SKM-1 treated with dmso at 0.1 percent for 144 hours (cell line): ENCODE data around the gene IL17REL.

Experiments used
- DNase-seq: peaks from one replicate; lab custom pipeline; 2025; ENCODE audit not compliant: unreplicated experiment; lab: John Stamatoyannopoulos, UW

The IL17REL gene

DNA sequence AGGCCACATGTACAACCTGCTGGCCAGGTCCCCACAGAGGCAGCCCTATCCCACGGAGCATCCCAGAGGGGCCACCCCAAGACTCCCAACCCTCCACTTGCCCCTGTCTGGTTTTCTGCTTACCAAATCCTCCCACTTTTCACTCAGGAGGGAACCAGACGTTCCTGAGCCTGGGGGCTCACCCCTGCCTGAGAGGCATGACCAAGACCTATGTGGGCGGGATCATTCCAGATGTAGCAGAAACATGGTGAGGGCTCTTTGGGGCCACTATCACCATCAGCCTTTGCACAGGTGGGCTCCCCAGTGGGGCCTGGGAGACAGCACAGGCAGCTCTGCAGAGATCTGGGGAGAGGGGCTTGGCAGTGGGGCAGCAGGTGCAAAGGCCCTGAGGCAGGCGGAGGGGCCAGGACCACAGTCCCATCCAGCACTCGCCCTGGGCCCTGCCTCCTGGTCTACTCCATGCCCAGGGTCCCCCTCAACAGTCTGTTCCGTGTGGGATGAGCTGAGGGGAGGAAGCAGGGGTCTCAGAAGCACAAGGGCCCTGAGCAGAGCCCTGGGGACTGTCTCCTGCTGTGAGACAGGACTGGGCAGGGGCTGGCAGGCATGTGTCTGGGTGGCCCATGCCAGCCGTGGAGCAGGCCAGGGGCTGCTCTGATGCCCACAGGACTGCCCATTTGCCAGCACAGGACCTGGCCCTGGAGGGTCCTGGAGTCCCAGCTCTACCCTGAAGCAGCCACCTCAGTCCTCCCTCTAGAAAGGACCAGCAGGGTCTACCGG, 42.6 kb downstream of the IL17REL start:
- DNase-seq, result no peak

GRCh38 chr22:49968831-49969661, 43.5 kb downstream of the IL17REL start:
- no peak for DNase-seq

DNA sequence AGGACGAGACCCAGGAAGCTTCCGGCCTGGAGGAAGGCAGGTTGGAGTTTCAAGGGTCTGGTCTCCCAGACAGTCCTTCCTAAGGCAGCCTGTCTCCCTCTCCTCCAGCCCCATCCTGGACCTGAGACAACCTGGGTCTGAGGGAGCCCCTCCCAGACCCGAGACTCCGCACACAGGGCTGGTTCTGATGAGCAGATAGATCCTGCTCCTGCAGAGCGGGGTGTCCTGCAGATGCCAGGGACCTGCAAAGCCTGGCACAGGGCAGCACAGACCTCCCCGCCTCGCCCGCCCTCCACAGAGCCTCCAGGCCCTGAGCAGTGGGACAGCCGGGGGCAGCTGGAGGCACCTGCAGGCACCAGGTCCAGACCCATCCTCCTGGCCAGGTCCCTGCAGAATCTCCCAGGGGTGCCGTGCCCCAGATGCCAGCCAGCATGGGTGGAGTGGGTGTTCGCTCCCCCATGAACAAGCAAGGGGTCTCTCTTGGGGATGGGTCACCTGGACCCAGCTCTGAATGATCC, 44.2 kb downstream of the IL17REL start:
- no peak for DNase-seq

- no peak for DNase-seq
These were observed 44.8 kb downstream of the IL17REL start for GRCh38 chr22:49967706-49968208.

- peak; percentile 76 for DNase-seq
These were observed 45.5 kb downstream of the IL17REL start for GRCh38 chr22:49966774-49967705.

- no peak for DNase-seq
These were observed 46.4 kb downstream of the IL17REL start for GRCh38 chr22:49966041-49966773.

- DNase-seq, result no peak
These were observed 47.2 kb downstream of the IL17REL start for GRCh38 chr22:49965091-49966040.

GRCh38 chr22:49964136-49965090, 48.2 kb downstream of the IL17REL start:
- no peak for DNase-seq

DNA sequence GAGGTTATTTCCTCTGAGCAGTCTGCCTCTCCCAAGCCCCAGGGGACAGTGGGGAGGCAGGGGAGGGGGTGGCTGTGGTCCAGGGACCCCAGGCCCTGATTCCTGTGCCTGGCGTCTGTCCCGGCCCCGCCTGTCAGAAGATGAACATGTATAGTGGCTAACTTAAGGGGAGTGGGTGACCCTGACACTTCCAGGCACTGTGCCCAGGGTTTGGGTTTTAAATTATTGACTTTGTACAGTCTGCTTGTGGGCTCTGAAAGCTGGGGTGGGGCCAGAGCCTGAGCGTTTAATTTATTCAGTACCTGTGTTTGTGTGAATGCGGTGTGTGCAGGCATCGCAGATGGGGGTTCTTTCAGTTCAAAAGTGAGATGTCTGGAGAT, 48.9 kb downstream of the IL17REL start:
- no peak for DNase-seq

- DNase-seq, result no peak
These were observed 49.6 kb downstream of the IL17REL start for GRCh38 chr22:49962751-49963646.

GRCh38 chr22:49962012-49962750, 50.4 kb downstream of the IL17REL start:
- DNase-seq, result peak; percentile 34

GRCh38 chr22:49961601-49962011, 51.0 kb downstream of the IL17REL start:
- no peak for DNase-seq

DNA sequence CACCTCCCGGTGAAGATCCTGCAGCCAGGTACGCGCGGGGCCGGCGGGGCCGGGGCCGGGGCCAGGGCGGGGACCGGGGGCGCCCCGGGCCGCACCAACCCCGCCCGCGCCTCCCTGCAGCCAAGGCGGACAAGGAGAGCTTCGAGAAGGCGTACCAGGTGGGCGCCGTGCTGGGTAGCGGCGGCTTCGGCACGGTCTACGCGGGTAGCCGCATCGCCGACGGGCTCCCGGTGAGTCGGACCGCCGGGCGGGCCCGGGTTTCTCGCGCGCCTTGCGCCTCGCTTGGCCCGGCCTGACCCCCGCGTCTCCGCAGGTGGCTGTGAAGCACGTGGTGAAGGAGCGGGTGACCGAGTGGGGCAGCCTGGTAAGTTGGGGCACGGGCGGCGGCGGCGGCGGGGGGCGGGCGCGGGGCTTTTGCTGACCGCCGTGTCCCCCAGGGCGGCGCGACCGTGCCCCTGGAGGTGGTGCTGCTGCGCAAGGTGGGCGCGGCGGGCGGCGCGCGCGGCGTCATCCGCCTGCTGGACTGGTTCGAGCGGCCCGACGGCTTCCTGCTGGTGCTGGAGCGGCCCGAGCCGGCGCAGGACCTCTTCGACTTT, 51.5 kb downstream of the IL17REL start:
- no peak for DNase-seq

GRCh38 chr22:49960159-49961004, 52.2 kb downstream of the IL17REL start, which contains the start of gene PIM3:
PIM3 (plus strand) TSS chr22:49960772; CDS start chr22:49960948, 176 bp downstream.
- peak; percentile 97 for DNase-seq

- no peak for DNase-seq
These were observed 52.8 kb downstream of the IL17REL start for GRCh38 chr22:49959782-49960158.
